HT-29 (cell line): ENCODE measurements around the gene SCFD1. TPM values are rescaled to one million over a fixed set of nuclear protein-coding genes. Genes with fewer than 3 reads are reported as not detected.
"Not testable (repeated sequence)": the region's sequence is repeated elsewhere in the genome, so short reads cannot be mapped to it uniquely, and the experiment has no call there.

Experiments used
- DNase-seq: peaks from one replicate; pipeline ENCODE4 v3.0.0-alpha.2; 2015; ENCODE audit warnings: low spot score
- total RNA-seq: library from RNA; depleted of rRNA; stranded (reverse); fragments of >200 nt; shearing (Covaris generic); gene quantifications from 2 replicates; pipeline ENCODE4 v1.2.3, GENCODE V29; 2014; rRNA removed

SCFD1 gene, protein sequence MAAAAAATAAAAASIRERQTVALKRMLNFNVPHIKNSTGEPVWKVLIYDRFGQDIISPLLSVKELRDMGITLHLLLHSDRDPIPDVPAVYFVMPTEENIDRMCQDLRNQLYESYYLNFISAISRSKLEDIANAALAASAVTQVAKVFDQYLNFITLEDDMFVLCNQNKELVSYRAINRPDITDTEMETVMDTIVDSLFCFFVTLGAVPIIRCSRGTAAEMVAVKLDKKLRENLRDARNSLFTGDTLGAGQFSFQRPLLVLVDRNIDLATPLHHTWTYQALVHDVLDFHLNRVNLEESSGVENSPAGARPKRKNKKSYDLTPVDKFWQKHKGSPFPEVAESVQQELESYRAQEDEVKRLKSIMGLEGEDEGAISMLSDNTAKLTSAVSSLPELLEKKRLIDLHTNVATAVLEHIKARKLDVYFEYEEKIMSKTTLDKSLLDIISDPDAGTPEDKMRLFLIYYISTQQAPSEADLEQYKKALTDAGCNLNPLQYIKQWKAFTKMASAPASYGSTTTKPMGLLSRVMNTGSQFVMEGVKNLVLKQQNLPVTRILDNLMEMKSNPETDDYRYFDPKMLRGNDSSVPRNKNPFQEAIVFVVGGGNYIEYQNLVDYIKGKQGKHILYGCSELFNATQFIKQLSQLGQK
- 30.6 and 41.0 TPM in 2 replicates for total RNA-seq

DNA sequence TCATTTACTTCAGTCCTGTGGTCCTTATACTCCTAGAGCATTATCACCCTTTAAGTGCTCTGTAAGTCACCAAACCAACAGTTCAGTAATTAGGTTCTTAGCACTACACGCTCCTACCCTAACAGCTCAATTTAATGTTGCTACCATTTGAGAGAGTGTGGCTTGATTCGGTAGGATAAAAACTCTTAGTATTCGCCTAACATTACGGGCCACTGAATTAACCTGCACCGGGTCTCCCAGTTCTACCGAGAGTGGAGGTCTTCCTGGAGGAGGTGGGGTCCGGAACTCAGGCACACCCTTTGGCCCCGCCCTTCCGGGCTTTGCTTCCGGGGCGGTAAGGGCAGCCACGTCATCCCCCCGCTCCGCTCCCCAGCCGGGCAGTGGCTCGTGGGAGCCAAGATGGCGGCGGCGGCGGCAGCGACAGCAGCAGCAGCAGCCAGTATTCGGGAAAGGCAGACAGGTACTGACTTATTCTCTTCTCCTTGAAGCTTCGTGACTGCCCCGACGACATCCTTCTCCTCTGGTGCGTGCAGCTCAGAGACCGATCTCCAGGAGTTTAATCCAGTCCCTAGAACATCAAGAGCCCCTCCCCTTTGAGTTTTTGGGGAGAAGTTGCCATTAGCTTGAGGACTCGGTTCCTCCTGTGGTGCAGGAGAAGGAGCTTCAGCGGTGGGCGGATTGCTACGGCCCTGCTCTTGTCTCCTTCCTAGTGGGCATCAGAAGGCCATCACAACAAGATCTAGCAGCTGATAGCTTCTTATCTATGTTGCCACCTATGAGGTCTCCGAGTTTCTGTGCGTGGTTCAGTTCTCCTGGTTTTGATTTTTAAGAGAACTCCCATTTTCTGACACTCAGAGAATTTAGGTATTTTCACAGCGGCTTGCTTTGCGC is at the start of gene SCFD1:
TSS of gene SCFD1 (plus strand) at position 380 of the 891 bp plus-strand sequence. CDS start at position 400, 20 bp downstream.
- peak; percentile 89 for DNase-seq

DNA sequence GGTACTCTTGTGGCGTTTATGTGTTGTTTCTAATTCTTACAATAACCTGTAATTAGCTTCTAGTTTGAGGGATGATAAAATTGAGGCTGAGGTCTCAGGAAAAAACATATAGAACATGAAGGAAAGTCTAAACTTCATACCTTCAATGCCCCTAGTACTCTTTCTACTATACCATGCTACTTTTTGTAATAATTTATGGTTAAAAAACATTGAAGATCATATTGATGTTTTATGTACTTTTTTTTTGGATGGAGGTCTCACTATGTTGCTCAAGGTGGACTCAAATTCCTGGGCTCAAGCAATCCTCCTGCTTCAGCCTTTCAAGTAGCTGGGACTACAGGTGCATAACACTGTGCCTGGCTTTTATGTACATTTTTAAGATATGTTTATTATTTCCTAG is 49.3 kb upstream of the SCFD1 start:
- DNase-seq = no peak

DNA sequence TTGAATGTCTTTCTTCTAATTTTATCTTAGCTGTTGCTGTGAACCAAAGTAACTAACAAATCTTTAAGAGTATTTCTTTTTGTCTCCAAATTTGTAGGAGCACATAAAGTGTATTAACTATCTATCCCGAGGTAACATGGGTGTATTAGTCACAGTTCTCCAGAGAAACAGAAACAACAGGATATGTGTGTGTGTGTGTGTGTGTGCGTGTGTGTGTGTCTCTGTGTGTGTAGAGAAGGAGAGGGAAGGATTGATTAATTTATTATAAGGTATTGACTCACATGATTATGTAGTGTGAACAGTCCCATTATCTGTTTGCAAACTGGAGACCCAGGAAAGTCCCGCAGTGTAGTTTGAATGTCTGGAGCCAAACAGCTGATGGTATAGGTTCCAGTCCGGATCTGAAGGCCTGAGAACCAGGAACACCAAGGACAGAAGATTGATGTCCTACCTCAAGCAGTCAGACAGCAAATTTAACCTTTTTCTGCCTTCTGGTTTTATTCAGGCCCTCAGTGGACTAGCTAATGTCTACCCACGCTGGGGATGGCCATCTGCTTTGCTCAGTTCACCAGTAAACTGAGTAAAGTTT is 48.8 kb upstream of the SCFD1 start:
- no peak for DNase-seq

DNA sequence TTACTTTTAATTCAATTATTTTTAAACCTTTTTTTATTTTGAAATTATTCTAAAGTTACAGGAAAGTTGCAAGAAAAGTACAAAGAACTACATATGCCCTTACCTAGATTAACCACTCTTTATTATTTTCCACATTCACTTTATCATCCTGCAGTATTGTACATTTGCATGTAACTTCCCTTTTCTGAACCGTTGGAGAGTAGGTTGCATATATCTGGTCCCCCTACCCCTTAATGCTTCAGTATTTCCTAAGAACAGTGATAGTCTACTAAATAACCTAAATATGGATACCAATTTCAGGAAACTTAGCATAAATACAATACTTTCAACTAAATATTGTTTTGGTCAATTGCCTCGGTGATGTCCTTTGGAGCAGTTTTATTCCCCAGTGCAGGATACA is 48.2 kb upstream of the SCFD1 start:
- DNase-seq = no peak

DNA sequence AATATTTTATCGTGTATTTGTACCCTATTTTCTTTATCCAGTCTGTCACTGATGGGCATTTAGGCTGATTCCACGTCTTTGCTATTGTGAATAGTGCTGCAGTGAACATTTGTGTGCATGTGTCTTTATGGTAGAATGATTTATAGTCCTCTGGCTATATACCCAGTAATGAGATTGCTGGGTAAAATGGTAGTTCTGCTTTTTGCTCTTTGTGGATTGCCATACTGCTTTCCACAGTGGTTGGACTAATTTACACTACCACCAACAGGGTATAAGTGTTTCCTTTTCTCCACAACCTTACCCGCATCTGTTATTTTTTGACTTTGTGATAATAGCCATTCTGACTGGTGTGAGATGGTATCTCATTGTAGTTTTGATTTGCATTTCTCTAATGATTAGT is 47.3 kb upstream of the SCFD1 start:
- DNase-seq = not testable (repeated sequence)

DNA sequence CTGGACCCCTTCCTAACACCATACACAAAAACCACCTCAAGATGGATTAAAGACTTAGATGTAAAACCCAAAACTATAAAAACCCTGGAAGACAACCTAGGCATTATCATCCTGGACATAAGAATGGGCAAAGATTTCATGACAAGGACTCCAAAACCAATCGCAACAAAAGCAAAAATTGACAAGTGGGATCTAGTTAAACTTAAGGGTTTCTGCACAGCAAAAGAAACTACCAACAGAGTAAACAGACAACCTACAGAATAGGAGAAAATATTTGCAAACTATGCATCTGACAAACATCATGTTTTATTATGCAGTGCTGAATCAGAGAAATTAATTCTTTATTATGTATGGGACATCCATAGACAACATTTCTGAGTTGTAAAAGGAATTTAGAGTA is 45.8 kb upstream of the SCFD1 start:
- not testable (repeated sequence) for DNase-seq

DNA sequence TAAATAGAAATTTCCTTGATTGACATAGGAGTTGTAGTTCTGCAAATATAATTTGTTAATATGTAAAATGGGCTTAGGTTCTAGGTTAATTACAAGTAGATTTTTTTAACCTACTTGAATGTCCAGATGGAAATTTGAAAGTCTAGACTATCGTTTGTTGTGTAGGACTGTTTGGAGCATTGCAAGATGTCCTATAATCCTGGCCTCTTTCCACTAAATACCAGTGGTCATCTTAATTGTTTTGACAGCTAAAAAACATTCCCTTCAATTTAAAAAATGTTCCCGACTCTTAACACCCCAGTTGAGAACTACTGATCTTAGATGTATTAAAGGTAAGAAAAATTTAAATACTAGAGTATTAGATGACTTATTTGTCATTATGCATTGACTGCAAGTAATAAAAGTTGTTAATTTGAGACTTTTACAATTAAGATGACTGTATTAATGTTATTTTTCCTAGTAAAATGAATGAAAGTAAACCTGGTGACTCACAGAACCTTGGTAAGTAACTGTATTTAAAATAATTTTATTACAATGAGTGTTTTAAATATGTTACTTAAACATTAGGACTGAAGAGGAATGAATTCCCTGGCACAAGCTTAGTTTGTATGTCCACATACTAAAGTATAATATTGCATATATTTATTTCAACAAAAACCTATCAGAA is 41.4 kb upstream of the SCFD1 start:
- DNase-seq = no peak

DNA sequence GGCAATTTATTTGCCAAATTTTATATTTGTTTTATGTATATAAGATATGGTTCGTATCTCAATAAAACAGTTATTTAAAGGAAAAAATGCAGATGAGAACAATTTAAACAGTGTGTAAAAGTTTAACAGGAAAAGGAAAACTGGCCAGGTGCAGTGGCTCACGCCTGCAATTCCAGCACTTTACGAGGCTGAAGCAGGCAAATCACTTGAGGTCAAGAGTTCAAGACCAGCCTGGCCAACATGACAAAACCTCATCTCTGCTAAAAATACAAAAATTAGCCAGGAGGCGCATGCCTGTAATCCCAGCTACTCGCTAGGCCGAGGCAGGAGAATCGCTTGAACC is 40.9 kb upstream of the SCFD1 start:
- DNase-seq = no peak

DNA sequence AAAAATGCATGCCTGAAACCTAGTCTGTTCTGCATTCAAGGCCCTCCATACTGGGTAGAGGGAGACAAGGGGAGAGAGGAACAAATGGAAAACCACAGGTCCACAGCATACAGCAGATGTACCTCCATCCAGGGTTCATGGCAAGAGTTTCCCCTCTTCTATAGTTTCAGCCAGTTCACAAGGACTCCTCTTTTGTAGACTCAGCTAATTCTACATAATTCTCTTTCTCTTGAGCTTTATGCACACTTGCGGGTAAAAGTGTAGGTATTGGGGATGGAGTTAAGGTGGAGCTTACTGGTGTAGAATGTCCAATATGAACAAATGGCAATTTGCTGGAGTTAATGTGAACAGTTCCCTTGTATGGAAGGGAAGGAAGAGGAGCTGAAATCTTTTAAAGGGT is 39.7 kb upstream of the SCFD1 start:
- no peak for DNase-seq

DNA sequence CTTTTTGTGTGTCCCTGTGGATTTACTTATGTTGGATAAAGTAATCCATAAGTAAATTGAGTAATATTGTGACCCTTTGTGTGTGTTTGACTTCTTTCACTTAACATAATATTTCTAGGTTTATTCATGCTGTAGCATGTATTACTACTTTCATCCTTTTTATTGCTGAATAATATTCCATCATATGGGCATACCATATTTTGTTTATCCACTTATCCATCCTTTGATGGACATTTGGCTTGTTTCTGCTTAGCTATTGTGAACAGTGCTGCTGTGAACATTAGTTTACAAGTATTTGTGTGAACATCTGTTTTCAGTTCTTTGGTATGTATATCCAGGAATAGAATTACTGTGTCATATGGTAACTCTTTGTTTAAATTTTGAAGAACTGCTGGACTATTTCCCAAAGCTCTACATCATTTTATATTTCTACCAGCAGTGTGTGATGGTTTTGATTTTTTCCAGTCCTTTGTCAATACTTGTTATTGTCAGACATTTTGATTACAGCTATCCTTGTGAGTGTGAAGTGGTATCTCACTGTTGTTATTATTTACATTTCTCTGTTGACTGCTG is 38.0 kb upstream of the SCFD1 start:
- DNase-seq = no peak

DNA sequence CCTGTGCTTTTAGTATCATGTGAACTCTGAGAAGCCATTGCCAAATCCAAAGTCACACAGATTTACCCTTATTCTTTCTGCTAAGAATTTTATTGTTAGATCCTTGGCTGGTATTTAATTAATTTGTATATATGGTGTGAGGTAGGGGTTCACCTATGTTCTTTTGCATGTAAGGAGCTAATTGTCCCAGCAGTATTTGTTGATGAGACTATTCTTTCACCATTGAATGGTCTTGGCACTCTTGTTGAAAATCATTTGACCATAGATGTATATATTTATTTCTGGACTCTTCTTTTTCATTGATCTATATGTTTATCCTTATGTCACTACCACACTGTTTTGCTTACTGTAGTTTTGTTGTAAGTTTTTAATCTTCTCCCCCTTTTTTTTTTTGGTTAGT is 36.9 kb upstream of the SCFD1 start:
- DNase-seq = no peak

DNA sequence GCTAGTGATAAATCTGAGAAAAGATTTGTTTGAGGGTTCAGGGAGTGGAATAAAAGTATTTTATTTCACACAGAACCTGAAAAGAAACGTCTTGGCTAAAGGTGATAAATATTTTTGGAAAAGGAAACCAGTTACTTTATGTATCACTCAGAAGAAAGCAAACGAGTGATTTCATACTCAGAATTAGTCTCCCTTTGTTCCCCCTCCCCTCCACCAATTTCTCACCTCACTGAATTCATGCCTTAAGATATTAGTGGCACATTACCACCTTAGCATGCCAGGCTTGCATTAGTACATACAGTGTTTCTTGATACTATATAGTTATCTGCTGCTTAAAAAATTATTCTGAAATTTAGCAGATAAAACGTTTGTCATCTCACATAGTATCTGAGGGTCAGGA is 35.0 kb upstream of the SCFD1 start:
- DNase-seq = no peak

DNA sequence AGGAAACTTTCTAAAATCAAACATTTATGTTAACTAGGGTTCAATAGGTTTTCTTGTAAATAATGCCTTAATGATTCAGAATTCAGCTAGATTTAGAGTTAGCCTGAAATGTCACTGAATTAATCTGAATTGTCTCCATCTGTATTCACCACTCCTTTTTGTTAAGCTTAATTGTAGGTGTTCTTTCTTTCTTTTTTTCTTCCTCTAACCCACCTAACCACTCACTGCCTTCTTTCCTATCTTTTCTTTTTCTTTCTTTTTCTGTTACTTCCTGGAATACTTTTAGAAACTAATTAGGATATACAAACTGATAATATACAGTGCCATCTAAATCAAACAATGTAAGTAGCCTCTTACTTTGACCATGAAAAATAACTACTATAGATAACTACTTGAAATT is 33.2 kb upstream of the SCFD1 start:
- DNase-seq = no peak

DNA sequence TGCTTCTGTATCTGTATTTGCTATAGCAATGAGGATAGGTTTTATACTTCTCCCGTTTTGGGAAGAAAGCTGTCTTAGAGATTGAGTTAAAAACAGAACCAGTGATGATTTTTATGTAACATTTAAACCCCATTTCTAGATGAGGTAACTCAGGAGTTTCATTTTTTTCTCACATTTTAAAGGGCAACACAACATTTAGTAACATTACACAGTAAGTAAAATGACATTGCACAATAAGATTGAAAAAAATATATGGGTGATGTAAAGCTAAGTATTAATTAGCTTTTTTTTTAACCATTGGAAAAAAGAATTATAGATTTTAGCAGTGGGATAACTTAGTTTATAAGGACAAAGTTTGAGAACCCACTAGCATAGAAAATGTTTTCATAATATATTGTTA is 25.2 kb upstream of the SCFD1 start:
- no peak for DNase-seq

DNA sequence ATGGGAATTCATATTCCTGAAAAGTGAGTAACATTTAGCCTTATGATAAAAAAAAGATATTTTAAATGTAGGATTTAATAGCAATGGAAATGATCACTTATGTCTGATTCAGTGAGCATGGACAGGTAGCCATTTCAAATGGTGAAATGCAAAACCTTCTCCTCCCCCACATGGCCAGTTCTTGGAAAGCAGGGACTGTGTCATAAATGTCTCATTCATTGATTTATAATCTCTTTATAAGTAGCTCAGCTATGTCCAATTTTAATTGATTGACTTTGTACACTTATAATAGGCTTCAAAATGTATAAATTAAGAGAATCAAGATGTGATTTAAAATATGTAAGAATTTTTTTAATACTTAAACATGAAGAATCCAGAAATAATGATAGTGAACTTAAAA is 24.6 kb upstream of the SCFD1 start:
- no peak for DNase-seq

DNA sequence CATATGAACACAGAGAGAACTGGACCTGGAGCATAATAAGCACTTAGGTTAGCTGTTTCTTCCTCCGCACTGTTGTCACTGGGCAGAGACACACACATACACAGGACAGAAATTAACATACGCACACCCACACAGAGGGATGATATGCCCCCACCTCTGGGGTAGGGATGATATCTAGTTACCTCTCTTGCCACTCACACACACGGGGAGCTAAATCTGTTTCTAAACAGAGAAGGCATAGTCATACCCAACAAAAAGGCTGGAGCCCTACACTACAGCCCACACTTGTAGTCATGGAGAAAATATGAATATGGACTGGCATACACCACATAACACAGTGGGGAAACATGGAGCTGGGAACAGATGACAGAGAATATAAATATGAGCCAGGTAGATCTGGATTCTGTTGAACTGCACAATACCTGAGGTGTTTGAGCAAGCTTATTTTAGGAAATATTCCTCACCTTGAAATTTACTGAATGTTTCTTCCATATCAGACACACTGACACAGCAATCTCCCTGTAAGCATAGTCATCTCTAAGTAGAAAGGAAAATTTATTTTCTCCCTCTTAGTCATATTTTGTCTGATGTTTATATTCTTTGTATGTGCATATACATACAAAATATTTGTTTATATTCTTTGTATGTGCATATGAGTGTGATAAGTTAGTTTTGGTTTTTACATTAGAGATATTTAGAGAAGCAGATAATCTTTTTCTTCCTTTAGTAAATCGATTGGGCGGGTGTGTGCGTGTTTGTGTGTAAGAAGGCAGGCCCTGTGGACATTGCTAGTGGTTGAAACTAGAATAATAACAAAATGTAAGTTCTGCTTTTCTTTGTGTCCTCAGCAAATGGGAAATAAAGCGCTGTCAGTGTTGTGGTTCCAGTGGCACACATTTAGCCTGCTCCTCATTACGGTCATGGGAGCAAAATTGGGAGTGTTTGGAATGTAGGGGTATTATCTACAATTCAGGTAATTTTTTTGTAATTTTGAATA is 20.9 kb upstream of the SCFD1 start:
- no peak for DNase-seq

DNA sequence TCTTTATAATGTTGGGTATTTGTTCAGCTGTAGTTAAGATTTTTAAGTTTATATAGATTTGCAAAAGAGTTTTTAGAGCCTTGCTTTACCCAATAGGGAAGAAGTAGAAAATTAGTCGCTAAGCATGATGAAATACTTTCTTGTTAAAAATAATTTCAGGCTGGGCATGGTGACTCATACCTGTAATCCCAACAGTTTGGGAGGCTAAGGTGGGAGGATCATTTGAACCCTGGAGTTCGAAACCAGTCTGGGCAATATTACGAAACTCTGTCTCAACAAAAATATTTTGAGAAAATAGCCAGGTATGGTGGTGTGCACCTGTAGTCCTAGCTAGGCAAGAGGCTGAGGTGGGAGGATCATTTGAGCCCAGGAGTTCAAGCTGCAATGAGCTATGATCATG is 18.7 kb upstream of the SCFD1 start:
- DNase-seq = no peak

DNA sequence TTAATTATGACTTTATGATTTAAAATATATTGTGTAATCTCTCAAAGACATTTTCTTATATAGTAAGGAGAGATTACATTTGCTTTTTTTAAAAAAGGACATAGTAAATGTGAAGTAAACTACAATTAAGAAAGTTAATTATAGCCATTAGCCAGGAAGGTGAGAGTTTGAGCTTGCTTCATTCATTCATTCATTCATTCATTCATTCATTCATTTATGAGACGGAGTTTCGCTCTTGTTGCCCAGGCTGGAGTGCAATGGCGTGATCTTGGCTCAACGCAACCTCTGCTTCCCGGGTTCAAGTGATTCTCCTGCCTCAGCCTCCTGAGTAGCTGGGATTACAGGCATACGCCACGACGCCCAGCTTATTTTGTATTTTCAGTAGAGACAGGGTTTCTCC is 17.4 kb upstream of the SCFD1 start:
- DNase-seq = not testable (repeated sequence)

DNA sequence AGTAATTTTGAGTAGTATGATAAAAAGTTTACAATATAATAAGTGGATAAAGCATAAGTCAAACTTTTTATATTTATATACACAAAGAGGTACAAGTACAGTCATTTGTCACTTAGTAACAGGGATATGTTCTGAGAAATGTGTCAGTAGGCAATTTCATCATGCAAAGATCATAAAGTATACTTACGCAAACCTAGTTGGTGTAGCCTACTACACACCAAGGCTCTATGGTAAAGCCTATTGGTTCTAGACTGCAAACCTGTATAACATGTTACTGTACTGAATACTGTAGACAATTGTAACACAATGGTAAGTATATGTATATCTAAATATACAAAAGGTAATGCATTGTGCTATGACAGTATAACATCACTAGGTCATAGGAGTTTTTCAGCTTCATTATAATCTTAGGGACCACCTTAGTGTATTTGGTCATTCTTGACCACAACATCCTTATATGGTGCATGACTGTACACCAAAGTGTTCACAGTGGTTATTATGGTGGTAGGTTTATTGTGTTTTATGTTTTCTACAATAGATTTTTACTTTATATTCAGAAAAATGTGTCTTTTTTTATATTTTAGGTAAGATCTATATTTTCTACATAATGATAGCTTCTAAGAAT is 14.9 kb upstream of the SCFD1 start:
- DNase-seq = no peak
